ENCODE measurements around the gene ZNF622.

Gene ZNF622

GRCh38 chr5:16464664-16465543 is 696 bp downstream of the ZNF622 start:
- FAIRE-seq, result no peak
- no peak for DNase-seq (ENCODE audit: insufficient read length, low spot score)
- TF ChIP-seq POLR2A (IDR thresholded peaks at IDR 0.05; ENCODE audit: low read depth, low read length) (no peak), PAX5 (IDR thresholded peaks at IDR 0.05; ENCODE audit: insufficient read depth, low read length, severe bottlenecking) (no peak), SPI1 (IDR thresholded peaks at IDR 0.05; ENCODE audit: low read depth, low read length) (no peak), POU2F2 (IDR thresholded peaks at IDR 0.05; ENCODE audit: low read depth, low read length) (no peak), POLR2AphosphoS5 (IDR thresholded peaks at IDR 0.05; ENCODE audit: low read depth, low read length) (no peak), TAF1 (IDR thresholded peaks at IDR 0.05; ENCODE audit: low read depth, low read length) (no peak)

- no peak for DNase-seq (ENCODE audit: insufficient read length, low spot score)
- FAIRE-seq, result no peak
- TF ChIP-seq SPI1 (IDR thresholded peaks at IDR 0.05; ENCODE audit: low read depth, low read length), result no peak
- TF ChIP-seq POU2F2 (IDR thresholded peaks at IDR 0.05; ENCODE audit: low read depth, low read length), result no peak
- TF ChIP-seq POLR2A (IDR thresholded peaks at IDR 0.05; ENCODE audit: low read depth, low read length), result no peak
- no peak for TF ChIP-seq POLR2AphosphoS5 (IDR thresholded peaks at IDR 0.05; ENCODE audit: low read depth, low read length)
- TF ChIP-seq PAX5 (IDR thresholded peaks at IDR 0.05; ENCODE audit: insufficient read depth, low read length, severe bottlenecking), result no peak
- TF ChIP-seq TAF1 (IDR thresholded peaks at IDR 0.05; ENCODE audit: low read depth, low read length), result no peak
These were observed 1.4 kb downstream of the ZNF622 start for GRCh38 chr5:16464231-16464630.

- TF ChIP-seq POLR2A (IDR thresholded peaks at IDR 0.05; ENCODE audit: low read depth, low read length), result no peak
- TF ChIP-seq PAX5 (IDR thresholded peaks at IDR 0.05; ENCODE audit: insufficient read depth, low read length, severe bottlenecking), result no peak
- TF ChIP-seq SPI1 (IDR thresholded peaks at IDR 0.05; ENCODE audit: low read depth, low read length), result no peak
- no peak for DNase-seq (ENCODE audit: insufficient read length, low spot score)
- FAIRE-seq, result no peak
These were observed 3.8 kb downstream of the ZNF622 start for GRCh38 chr5:16461782-16462181.

- TF ChIP-seq POLR2A (IDR thresholded peaks at IDR 0.05; ENCODE audit: low read depth, low read length) (no peak), TAF1 (IDR thresholded peaks at IDR 0.05; ENCODE audit: low read depth, low read length) (no peak), POLR2AphosphoS5 (IDR thresholded peaks at IDR 0.05; ENCODE audit: low read depth, low read length) (no peak), POU2F2 (IDR thresholded peaks at IDR 0.05; ENCODE audit: low read depth, low read length) (no peak), PAX5 (IDR thresholded peaks at IDR 0.05; ENCODE audit: insufficient read depth, low read length, severe bottlenecking) (no peak)
- FAIRE-seq, result no peak
- DNase-seq (ENCODE audit: insufficient read length, low spot score), result no peak
These were observed 4.6 kb downstream of the ZNF622 start for GRCh38 chr5:16461026-16461425.

GRCh38 chr5:16459451-16459850 is 6.1 kb downstream of the ZNF622 start:
- DNase-seq (ENCODE audit: insufficient read length, low spot score) (no peak), FAIRE-seq (no peak)
- no peak for TF ChIP-seq TAF1 (IDR thresholded peaks at IDR 0.05; ENCODE audit: low read depth, low read length)
- TF ChIP-seq SPI1 (IDR thresholded peaks at IDR 0.05; ENCODE audit: low read depth, low read length), result no peak
- TF ChIP-seq POLR2AphosphoS5 (IDR thresholded peaks at IDR 0.05; ENCODE audit: low read depth, low read length), result no peak
- TF ChIP-seq POLR2A (IDR thresholded peaks at IDR 0.05; ENCODE audit: low read depth, low read length), result no peak
- no peak for TF ChIP-seq PAX5 (IDR thresholded peaks at IDR 0.05; ENCODE audit: insufficient read depth, low read length, severe bottlenecking)
- TF ChIP-seq POU2F2 (IDR thresholded peaks at IDR 0.05; ENCODE audit: low read depth, low read length), result no peak

GRCh38 chr5:16457853-16458252 is 7.7 kb downstream of the ZNF622 start:
- TF ChIP-seq POLR2AphosphoS5 (IDR thresholded peaks at IDR 0.05; ENCODE audit: low read depth, low read length), result no peak
- TF ChIP-seq TAF1 (IDR thresholded peaks at IDR 0.05; ENCODE audit: low read depth, low read length), result no peak
- TF ChIP-seq POU2F2 (IDR thresholded peaks at IDR 0.05; ENCODE audit: low read depth, low read length), result no peak
- TF ChIP-seq PAX5 (IDR thresholded peaks at IDR 0.05; ENCODE audit: insufficient read depth, low read length, severe bottlenecking), result no peak
- TF ChIP-seq SPI1 (IDR thresholded peaks at IDR 0.05; ENCODE audit: low read depth, low read length), result no peak
- no peak for TF ChIP-seq POLR2A (IDR thresholded peaks at IDR 0.05; ENCODE audit: low read depth, low read length)
- no peak for DNase-seq (ENCODE audit: insufficient read length, low spot score)
- no peak for FAIRE-seq

GRCh38 chr5:16457451-16457850 is 8.1 kb downstream of the ZNF622 start:
- no peak for FAIRE-seq
- DNase-seq (ENCODE audit: insufficient read length, low spot score), result no peak
- TF ChIP-seq PAX5 (IDR thresholded peaks at IDR 0.05; ENCODE audit: insufficient read depth, low read length, severe bottlenecking) (no peak), TAF1 (IDR thresholded peaks at IDR 0.05; ENCODE audit: low read depth, low read length) (no peak), POU2F2 (IDR thresholded peaks at IDR 0.05; ENCODE audit: low read depth, low read length) (no peak), POLR2AphosphoS5 (IDR thresholded peaks at IDR 0.05; ENCODE audit: low read depth, low read length) (no peak), POLR2A (IDR thresholded peaks at IDR 0.05; ENCODE audit: low read depth, low read length) (no peak), SPI1 (IDR thresholded peaks at IDR 0.05; ENCODE audit: low read depth, low read length) (no peak)

- TF ChIP-seq POLR2AphosphoS5 (IDR thresholded peaks at IDR 0.05; ENCODE audit: low read depth, low read length), result no peak
- TF ChIP-seq TAF1 (IDR thresholded peaks at IDR 0.05; ENCODE audit: low read depth, low read length), result no peak
- no peak for TF ChIP-seq SPI1 (IDR thresholded peaks at IDR 0.05; ENCODE audit: low read depth, low read length)
- no peak for TF ChIP-seq POU2F2 (IDR thresholded peaks at IDR 0.05; ENCODE audit: low read depth, low read length)
- no peak for TF ChIP-seq POLR2A (IDR thresholded peaks at IDR 0.05; ENCODE audit: low read depth, low read length)
- no peak for TF ChIP-seq PAX5 (IDR thresholded peaks at IDR 0.05; ENCODE audit: insufficient read depth, low read length, severe bottlenecking)
- peak; percentile 64 for FAIRE-seq
- no peak for DNase-seq (ENCODE audit: insufficient read length, low spot score)
These were observed 9.3 kb downstream of the ZNF622 start for GRCh38 chr5:16456103-16456832.

GRCh38 chr5:16455668-16456067 is 9.9 kb downstream of the ZNF622 start:
- DNase-seq (ENCODE audit: insufficient read length, low spot score), result no peak
- no peak for TF ChIP-seq TAF1 (IDR thresholded peaks at IDR 0.05; ENCODE audit: low read depth, low read length)
- 0 out of 2 replicates have a peak, but pooled peaks have one; percentile 22 for TF ChIP-seq SPI1 (IDR thresholded peaks at IDR 0.05; ENCODE audit: low read depth, low read length)
- peak; percentile 23 for FAIRE-seq

All from GM12891 (cell line).